HG02938 (cell line): ENCODE data around the gene SERPINB4.

Experiments used
- ATAC-seq: cut with Tn5 transposase; IDR thresholded peaks from one replicate; pipeline ENCODE4 v1.9.1; 2021; ENCODE audit warnings: mild to moderate bottlenecking, moderate library complexity; ENCODE audit not compliant: unreplicated experiment

SERPINB4 gene

DNA sequence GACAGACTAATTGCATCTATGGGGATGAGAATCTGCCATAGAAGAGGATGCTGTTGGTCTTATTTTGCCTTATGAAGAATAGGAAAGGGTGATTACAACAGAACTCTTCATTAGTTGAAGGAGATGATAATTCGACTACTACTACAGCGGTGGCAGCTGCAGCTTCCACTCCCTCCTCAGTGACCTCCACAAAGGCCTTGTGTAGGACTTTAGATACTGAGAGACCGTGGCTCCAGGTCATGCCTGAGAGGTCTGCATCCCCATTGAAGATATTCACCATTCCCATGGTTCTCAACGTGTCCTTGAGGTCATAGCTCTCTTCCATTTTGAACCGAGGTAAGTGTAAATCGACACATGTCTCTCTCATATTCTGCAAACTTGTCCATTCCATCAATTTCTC lies 6.4 kb downstream of the SERPINB4 start:
- ATAC-seq: no peak

DNA sequence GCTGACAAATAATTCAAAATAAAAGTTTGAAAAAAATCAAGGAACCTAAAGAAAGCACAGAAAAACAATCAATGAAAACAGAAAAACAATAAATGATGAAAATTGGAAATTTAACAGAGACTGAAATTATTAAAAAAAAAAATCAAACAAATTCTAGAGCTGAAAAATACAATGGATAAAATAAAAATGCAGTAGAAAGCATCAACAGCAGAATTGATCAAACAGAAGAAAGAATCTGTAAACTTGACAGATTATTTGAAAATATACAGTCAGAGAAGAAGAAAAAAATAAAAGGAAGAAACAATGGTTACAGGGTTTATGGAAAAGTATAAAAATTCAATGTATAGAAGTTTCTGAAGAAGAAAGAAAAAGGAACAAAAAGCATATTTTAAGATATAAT lies 16.2 kb downstream of the SERPINB4 start:
- ATAC-seq: no peak

DNA sequence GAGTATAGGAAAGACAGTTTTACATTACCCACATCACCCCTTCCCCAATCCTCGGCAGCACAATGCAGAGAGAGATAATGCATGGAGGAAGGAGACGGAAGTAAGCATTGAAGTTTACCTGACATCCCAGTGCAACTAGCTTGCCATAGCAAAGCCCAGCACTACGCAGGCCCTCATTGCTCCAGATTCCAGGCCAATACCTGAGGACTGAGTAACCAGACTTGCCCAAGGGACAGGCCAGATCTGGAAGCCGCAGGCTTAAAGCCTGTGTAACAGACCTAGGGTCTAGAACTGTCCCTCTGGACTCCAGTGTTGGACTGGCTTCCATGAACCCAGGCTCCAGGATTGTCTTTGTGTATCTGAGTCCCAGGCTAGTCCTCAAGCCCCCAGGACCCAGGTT lies 17.6 kb downstream of the SERPINB4 start:
- no peak for ATAC-seq

DNA sequence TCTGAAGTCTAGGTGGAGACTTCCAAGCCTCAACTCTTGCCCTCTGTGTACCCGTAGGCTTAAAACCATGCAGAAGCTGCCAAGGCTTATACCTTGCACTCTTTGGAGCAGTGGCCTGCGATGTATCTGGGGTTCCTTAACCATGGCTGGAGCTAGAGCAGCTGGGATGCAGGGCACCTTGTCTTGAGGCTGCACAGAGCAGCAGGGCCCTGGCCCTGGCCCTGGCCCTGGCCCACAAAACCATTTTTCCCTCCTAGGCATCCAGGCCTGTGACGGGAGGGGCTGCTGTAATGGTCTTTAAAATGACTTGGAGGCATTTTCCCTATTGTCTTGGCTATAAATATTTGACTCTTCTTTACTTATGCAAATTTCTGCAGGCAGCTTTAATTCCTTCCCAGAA lies 19.2 kb downstream of the SERPINB4 start:
- no peak for ATAC-seq

DNA sequence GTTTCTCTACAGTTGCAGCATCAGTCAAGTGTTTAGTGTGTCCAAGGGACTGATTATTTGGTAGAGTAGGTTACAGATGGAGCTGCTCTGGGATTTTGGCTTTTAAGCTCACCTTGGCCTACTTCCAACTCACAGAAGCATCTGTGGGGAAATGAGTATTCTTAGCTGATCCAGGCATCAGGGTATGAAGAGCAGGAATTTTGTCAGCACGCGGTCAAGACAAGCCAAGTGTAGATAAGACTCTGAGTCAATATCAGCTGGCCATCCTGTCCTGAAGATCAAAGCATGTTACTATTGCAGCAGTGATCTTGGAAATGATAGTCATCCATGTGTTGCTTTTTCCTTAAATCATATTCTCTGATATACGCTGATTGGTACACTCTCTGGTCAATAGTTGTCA lies 24.4 kb downstream of the SERPINB4 start:
- ATAC-seq: no peak

DNA sequence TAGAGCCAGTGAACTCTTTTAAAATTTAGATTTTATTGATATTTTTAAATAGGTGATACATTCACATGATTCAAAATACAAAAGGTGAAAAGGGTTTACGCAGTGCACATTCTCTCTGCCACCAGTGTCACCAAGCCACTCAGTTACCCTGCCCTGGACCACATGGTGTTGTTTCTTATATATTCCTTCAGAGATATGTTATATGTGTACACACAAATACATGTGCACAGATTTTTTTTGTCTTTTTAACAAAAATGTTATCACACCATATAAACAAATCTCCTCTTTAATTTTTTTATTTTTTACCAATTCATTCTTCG lies 26.2 kb downstream of the SERPINB4 start:
- ATAC-seq: no peak

DNA sequence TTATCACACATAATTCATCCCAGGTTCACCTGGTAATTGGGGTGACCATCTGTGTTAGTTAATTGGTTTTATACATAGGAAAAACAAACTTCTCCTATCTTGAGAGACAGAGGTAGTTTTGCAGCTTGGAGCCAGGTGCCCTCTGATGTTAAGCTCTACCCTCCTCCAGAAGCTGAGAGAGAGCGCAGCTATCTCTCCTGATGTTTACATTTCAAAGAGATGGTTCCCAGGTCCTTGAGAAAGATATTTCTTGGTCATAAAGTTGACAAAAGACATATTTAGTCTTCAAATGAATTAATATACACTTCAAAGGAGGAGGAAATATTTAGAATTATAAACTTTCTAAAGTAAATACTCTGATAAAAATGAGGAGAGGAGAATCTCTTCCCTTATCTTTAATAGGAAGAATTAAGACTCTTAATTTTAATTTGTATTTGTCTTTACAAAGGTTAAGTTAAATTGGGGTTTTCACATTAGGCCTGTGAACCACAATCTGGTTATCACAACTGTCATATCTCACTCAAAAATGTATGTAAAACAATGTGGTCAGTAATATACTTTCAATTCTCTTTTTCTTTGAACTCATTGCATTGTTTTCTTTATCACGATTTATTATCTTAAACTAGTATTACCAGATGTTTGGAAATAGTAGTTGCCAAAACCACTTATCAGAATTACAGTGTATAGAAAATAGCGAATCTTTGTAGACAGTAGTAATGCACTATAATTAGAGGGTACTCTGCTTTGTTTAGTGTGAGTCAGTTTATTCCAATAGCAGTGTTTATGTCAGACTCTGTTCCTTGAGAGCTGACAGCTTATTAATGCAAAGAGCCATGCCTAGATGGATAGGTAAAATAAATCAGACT lies 26.8 kb downstream of the SERPINB4 start:
- ATAC-seq: peak; percentile 94

DNA sequence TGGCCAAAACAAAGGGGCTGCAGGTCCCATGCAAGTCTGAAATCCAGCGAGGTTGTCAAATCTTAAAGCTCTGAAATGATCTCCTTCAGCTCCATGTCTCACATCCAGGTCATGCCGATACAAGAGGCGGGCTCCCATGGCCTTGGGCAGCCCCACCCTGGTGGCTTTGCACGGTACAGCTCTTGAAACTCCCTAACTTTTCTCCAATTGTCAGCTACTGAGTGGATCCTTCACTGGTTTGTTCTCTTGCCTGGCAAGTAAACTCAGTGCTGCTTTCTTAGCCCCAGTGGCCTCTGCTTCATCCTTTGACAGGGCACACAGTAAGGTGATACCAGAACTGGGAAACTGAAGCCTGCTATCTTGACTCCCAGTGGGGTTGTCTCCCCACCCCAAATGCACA lies 30.6 kb downstream of the SERPINB4 start:
- ATAC-seq: no peak

DNA sequence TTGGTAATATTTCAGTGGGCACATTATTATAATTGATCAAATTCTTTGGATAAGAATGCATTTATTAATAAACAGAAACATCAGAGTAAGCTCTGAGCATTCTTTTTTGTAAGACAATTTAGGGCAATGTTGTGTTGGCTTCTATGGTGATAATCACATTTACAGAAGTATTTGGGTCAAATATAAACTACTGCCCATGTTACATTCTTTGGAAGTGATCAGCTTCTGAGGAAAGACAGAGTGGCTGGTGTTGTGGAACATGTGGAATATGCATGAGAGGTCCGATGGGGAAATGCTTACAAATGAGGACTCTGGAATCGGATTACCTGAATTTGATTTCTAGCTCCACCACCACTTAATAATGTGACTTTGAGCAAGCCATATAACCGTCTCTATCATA lies 37.5 kb downstream of the SERPINB4 start:
- no peak for ATAC-seq

DNA sequence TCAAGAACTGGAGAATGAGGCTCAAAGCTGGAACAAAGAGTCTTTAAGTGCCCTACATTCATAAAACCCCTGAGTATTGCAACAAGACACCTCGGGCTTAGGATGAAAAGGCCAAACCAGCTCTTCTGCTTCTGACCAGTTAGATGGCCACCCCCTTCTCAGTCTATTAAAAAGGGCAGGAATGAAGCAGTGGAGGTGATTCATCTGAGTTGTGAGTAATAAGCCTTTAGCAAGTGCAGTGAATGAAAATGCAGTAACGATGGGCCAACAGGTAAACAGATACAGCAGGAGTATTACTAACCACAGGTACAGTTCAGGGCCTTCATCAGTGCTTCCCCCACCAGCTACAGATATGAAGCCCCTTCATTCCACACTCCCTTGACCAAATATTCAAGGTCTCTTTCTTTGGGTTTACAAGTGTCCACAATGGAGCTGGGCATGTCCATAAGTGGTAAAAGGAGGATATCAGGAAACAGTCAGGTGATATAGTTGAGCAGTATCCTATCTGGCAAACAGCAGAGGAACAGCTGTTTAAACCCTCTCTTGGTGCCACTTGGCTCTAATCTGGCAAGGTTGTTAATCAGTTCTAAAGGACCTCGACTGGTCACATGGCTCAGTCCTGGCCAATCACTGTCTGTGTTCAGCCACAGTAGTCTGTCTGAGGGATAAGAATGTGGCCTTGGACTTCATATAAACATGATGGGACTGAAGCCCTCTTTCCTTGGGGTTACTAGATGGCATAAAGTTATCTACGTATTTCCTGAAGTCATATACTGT lies 39.1 kb downstream of the SERPINB4 start:
- no peak for ATAC-seq

DNA sequence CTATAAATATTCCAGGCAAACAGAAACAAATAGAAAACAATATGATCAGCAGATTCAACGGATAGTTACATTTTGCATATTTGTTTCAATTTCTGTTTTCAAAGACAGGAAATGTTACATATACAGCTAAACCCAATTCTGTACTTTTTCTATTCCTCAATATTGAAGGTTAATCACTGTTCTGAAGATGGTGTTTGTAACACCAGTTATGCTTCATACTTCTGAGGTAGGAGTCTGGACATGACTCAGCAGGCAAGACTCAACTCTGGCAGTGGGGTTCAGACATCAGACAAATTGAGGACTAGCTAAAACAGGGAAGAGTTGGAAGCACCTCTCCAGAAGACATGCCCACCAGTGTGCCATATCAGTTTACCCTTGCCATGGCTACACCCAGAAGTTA lies 40.3 kb downstream of the SERPINB4 start:
- peak; percentile 97 for ATAC-seq

DNA sequence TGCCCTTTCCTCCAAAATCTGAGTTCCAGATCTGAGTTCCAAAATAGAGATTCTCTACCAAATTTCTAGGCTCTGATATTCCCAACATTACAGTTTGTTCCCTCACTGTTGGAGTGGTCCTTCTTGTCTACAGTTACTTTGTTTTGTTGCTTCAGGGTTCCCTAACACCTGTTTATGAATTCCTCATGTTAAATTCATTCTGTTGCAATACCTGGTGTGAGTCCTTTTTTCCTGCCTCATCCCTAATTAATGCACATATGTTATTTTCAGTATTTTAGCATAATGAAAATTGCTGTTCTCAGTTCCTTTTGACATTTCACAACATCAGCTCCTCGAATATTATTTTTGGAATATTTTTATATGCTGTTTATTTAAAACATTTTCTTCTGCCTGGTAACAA lies 40.7 kb downstream of the SERPINB4 start:
- no peak for ATAC-seq

DNA sequence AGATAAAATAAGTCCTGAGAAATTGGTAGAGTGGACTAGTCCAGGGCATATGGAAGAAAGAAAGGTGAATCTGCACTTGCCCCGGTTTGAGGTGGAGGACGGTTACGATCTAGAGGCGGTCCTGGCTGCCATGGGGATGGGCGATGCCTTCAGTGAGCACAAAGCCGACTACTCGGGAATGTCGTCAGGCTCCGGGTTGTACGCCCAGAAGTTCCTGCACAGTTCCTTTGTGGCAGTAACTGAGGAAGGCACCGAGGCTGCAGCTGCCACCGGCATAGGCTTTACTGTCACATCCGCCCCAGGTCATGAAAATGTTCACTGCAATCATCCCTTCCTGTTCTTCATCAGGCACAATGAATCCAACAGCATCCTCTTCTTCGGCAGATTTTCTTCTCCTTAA lies 47.1 kb downstream of the SERPINB4 start:
- ATAC-seq: no peak

DNA sequence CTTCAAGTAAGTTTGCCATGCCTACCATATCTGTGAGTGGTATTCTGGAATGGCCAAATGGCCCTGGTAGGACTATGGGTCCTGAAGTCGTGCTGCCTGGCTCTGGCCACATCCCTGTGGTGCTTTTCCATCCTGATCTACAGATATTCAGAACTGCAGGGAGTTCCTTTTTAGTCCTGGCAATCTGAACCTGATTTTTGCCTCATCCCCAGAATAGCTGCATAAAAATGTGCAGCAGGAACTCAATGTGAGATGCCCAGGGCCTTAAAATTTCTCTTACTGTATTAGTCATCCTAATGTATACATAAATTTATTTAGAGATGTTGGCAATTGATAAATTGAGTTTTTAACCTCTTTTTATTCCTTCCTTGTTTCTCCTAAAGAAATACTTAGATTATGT lies 51.6 kb downstream of the SERPINB4 start:
- no peak for ATAC-seq

DNA sequence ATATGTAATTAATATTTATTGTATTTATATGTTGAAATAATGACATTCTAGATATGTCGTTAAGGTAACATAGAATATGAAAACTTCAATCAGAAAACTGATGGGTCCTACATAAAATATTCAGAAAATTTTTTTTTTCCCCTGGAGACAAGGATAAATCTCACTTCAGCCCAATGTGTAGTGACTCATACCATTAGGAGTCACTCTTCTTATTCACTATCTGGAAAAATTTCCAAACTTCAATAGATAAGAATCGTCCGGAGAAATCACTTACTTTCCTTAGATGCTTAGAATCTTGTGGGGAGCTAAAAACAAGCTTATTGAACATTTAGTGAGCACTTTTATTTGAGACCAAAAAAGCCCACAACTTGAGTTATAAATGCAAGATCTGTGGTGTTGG lies 52.3 kb downstream of the SERPINB4 start:
- ATAC-seq: no peak

DNA sequence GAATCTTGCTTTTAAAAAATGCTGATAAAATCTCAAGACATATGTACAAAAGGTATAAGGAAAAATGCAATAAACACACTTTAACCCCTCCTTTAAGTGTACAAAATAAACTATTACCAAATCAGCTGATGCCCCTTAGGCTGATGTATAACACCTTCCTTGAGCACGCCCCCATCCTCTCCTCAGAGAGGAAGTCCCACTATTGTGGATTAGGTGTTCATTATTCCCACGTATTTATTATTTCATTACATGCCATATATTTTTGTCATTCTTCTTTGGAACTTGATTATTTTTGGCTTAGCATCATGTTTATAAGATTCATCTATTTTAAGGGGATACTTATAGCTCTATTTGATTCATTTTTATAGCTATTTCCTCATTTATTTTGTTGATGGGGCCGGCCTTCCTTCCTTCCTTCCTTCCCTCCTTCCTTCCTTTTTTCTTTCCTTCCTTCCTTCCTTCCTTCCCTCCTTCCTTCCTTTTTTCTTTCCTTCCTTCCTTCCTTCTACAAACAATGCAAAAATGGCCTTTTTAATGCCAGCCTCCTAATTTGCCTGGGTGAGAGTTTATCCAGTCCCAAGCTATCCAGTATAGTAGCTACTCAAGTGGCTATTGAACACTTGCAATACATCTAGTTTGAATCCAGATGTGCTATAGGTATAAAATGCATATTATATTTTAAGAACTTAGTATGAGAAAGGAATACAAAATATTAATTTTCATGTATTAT lies 52.9 kb downstream of the SERPINB4 start:
- no peak for ATAC-seq

DNA sequence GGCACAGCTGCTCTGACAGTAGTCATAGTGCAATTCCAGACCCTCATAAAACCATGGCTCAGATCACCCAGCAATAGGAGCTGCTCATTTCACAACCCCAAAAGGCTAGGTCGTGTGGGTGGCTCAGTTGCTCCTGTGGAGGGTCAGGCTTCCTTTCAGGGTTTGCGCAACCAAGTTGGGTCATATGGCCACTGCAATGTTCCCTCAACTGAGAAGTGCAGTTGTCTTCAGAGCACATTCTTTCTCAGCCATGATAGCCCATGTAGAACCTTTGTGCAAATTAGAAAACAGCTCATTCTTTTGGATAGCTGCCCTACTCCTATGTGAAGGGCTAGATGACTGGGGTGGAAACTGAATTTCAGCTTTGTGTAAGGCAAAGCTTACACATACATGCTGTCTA lies 53.7 kb downstream of the SERPINB4 start:
- no peak for ATAC-seq

DNA sequence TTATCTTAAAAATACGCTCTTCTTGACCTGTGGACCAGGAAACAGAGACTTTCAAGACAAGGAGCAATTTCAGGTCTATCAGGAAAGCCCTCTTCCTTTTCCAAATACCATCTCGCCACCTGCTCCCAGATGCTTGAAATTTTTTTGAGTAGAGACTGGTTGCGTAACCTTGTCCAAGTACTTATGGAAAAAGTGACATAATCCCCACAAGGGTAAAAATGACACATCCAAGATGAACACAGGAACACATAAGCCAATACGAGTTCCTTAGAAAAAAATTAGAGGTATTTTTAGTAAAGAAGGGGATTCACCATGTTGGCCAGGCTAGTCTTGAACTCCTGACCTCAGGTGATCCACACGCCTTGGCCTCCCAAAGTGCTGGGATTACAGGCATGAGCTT lies 55.1 kb downstream of the SERPINB4 start:
- no peak for ATAC-seq
